Neural progenitor cell (in vitro differentiated cells): ENCODE results near the gene TDRKH. TPM values are rescaled to one million over a fixed set of nuclear protein-coding genes. Genes with fewer than 3 reads are reported as not detected.

ENCODE experiments used
- DNase-seq: peaks from one replicate; pipeline ENCODE4 v3.0.0-alpha.2; 2016; ENCODE audit warnings: low spot score
- H2AFZ ChIP-seq: fragments of 200-600 bp; sonication (generic); replicated peaks from 2 replicates; pipeline ENCODE4 v1.6.1; 2016; ENCODE audit warnings: antibody characterized with exemption
- H3F3A ChIP-seq: fragments of 200-600 bp; sonication (generic); 2 replicates; pipeline ENCODE4 v1.6.1; 2016; ENCODE audit warnings: antibody characterized with exemption, low read depth
- H3K27ac ChIP-seq: fragments of 200-600 bp; sonication (generic); 2 replicates; pipeline ENCODE4 v1.5.1; 2016; ENCODE audit warnings: mild to moderate bottlenecking
- H3K27me3 ChIP-seq: fragments of 200-600 bp; sonication (generic); 2 replicates; pipeline ENCODE4 v1.6.1; 2016; ENCODE audit warnings: mild to moderate bottlenecking, moderate library complexity
- H3K36me3 ChIP-seq: fragments of 200-600 bp; sonication (generic); 2 replicates; pipeline ENCODE4 v1.5.1; 2016
- H3K4me1 ChIP-seq: fragments of 200-600 bp; sonication (generic); 2 replicates; pipeline ENCODE4 v1.6.1; 2016; ENCODE audit warnings: mixed run types
- H3K4me2 ChIP-seq: fragments of 200-600 bp; sonication (generic); 2 replicates; pipeline ENCODE4 v1.6.1; 2016
- H3K4me3 ChIP-seq: fragments of 200-600 bp; sonication (generic); 2 replicates; pipeline ENCODE4 v1.5.1; 2016
- H3K79me2 ChIP-seq: fragments of 200-600 bp; sonication (generic); 2 replicates; pipeline ENCODE4 v1.6.1; 2016; ENCODE audit warnings: low read depth
- H3K9ac ChIP-seq: fragments of 200-600 bp; sonication (generic); 2 replicates; pipeline ENCODE4 v1.6.1; 2016
- H3K9me3 ChIP-seq: fragments of 200-600 bp; sonication (generic); 2 replicates; pipeline ENCODE4 v1.5.1; 2016; ENCODE audit warnings: low read depth
- H4K20me1 ChIP-seq: fragments of 200-600 bp; sonication (generic); 2 replicates; pipeline ENCODE4 v1.6.1; 2016; ENCODE audit warnings: low read depth
- H3K27ac Mint-ChIP-seq: 3 replicates; pipeline ENCODE4 v1.8.0; 2021; ENCODE audit warnings: mixed read lengths
- H3K27me3 Mint-ChIP-seq: 2 replicates; pipeline ENCODE4 v1.8.0; 2022; ENCODE audit warnings: low read depth, mild to moderate bottlenecking, inconsistent platforms, moderate library complexity, mixed read lengths; ENCODE audit not compliant: insufficient read depth
- H3K36me3 Mint-ChIP-seq: 3 replicates; pipeline ENCODE4 v1.8.0; 2021; ENCODE audit warnings: mixed read lengths
- H3K4me1 Mint-ChIP-seq: 3 replicates; pipeline ENCODE4 v1.8.0; 2021; ENCODE audit warnings: mixed read lengths
- H3K4me3 Mint-ChIP-seq: 3 replicates; pipeline ENCODE4 v1.8.0; 2021; ENCODE audit warnings: mild to moderate bottlenecking, moderate library complexity, mixed read lengths
- H3K9me3 Mint-ChIP-seq: 3 replicates; pipeline ENCODE4 v1.8.0; 2020; ENCODE audit warnings: mixed read lengths
- CTCF ChIP-seq: fragments of 200-600 bp; sonication (generic); IDR thresholded peaks from 2 replicates; pipeline ENCODE4 v1.5.1; 2017; ENCODE audit warnings: antibody characterized with exemption, mild to moderate bottlenecking
- EZH2 ChIP-seq: fragments of 200-600 bp; sonication (generic); IDR thresholded peaks from 2 replicates; pipeline ENCODE4 v1.6.1; 2017; ENCODE audit warnings: antibody characterized with exemption, mild to moderate bottlenecking, moderate library complexity
- EZH2phosphoT487 ChIP-seq: fragments of 200-600 bp; sonication (generic); IDR thresholded peaks from 2 replicates; pipeline ENCODE4 v1.6.1; 2017; ENCODE audit warnings: antibody characterized with exemption
- total RNA-seq: library from RNA; depleted of rRNA; stranded (reverse); fragments of >200 nt; gene quantifications from 2 replicates; pipeline ENCODE4 v1.2.3, GENCODE V29; 2015; ENCODE audit warnings: low replicate concordance

TDRKH gene
- total RNA-seq, 1 donor from 2014 or later: 26.3 TPM

- H3K27ac ChIP-seq: no peak overlapping the region
These were observed 48.2 kb upstream of the TDRKH start for GRCh38 chr1:151838222-151839081.

GRCh38 chr1:151837884-151838221, 47.6 kb upstream of the TDRKH start:
- H3K4me1 Mint-ChIP-seq: peaks cover 23% of the 10 kb centered on the region
- no peaks in the 10 kb centered on the region for H4K20me1 ChIP-seq
- no peaks in the 10 kb centered on the region for H3K36me3 Mint-ChIP-seq
- no peak overlapping the region for H3K27ac Mint-ChIP-seq
- no peak overlapping the region for H3K27ac ChIP-seq
- no peaks in the 10 kb centered on the region for H3K79me2 ChIP-seq
- H3K4me3 Mint-ChIP-seq: peak overlapping the region; percentile 79
- peak overlapping the region; percentile 49 for H3K4me3 ChIP-seq
- H3K9me3 ChIP-seq: no peaks in the 10 kb centered on the region
- no peak for DNase-seq
- peaks cover 50% of the 10 kb centered on the region for H3K27me3 Mint-ChIP-seq
- TF ChIP-seq EZH2: no peak
- TF ChIP-seq EZH2phosphoT487: peak; percentile 15
- peak overlapping the region; percentile 65 for H3K4me2 ChIP-seq
- peaks cover 55% of the 10 kb centered on the region for H3K27me3 ChIP-seq
- no peak overlapping the region for H3K9ac ChIP-seq
- peaks cover 18% of the 10 kb centered on the region for H3F3A ChIP-seq
- H2AFZ ChIP-seq: peak overlapping the region; percentile 84
- peaks cover 7% of the 10 kb centered on the region for H3K4me1 ChIP-seq
- H3K9me3 Mint-ChIP-seq: peaks cover 6% of the 10 kb centered on the region
- no peaks in the 10 kb centered on the region for H3K36me3 ChIP-seq

More at GRCh38 chr1:151838222-151839081, 48.2 kb upstream of the TDRKH start:
- H4K20me1 ChIP-seq: no peaks in the 10 kb centered on the region
- no peaks in the 10 kb centered on the region for H3K79me2 ChIP-seq
- peaks cover 18% of the 10 kb centered on the region for H3F3A ChIP-seq
- H3K36me3 ChIP-seq: no peaks in the 10 kb centered on the region
- H3K4me2 ChIP-seq: peak overlapping the region; percentile 65
- Mint-ChIP-seq H3K9me3 (peaks cover 6% of the 10 kb centered on the region), H3K4me3 (peak overlapping the region; percentile 81), H3K27me3 (peaks cover 48% of the 10 kb centered on the region), H3K27ac (no peak overlapping the region), H3K4me1 (peaks cover 23% of the 10 kb centered on the region), H3K36me3 (no peaks in the 10 kb centered on the region)
- no peaks in the 10 kb centered on the region for H3K9me3 ChIP-seq
- H3K4me3 ChIP-seq: peak overlapping the region; percentile 49
- TF ChIP-seq EZH2phosphoT487 (peak; percentile 87), CTCF (no peak), EZH2 (peak; percentile 74)
- peak; percentile 58 for DNase-seq
- H3K9ac ChIP-seq: no peak overlapping the region
- peak overlapping the region; percentile 84 for H2AFZ ChIP-seq
- H3K27me3 ChIP-seq: peaks cover 55% of the 10 kb centered on the region
- H3K4me1 ChIP-seq: peaks cover 7% of the 10 kb centered on the region

- peaks cover 23% of the 10 kb centered on the region for H3K4me1 Mint-ChIP-seq
- peaks cover 18% of the 10 kb centered on the region for H3F3A ChIP-seq
- no peak overlapping the region for H3K4me2 ChIP-seq
- peak overlapping the region; percentile 79 for H3K4me3 Mint-ChIP-seq
- peaks cover 52% of the 10 kb centered on the region for H3K27me3 Mint-ChIP-seq
- peaks cover 55% of the 10 kb centered on the region for H3K27me3 ChIP-seq
- H3K9me3 ChIP-seq: no peaks in the 10 kb centered on the region
- H2AFZ ChIP-seq: no peak overlapping the region
- no peak for DNase-seq
- no peak overlapping the region for H3K27ac ChIP-seq
- H3K36me3 ChIP-seq: no peaks in the 10 kb centered on the region
- no peaks in the 10 kb centered on the region for H3K36me3 Mint-ChIP-seq
- H3K79me2 ChIP-seq: no peaks in the 10 kb centered on the region
- no peak overlapping the region for H3K9ac ChIP-seq
- peaks cover 6% of the 10 kb centered on the region for H3K9me3 Mint-ChIP-seq
- no peaks in the 10 kb centered on the region for H4K20me1 ChIP-seq
- H3K4me3 ChIP-seq: no peak overlapping the region
- peaks cover 7% of the 10 kb centered on the region for H3K4me1 ChIP-seq
- no peak overlapping the region for H3K27ac Mint-ChIP-seq
- TF ChIP-seq EZH2 (no peak), CTCF (no peak), EZH2phosphoT487 (no peak)
These were observed 46.9 kb upstream of the TDRKH start for GRCh38 chr1:151837197-151837596.

- H3K9me3 ChIP-seq: no peaks in the 10 kb centered on the region
- no peak for DNase-seq
- peaks cover 46% of the 10 kb centered on the region for H3K27me3 Mint-ChIP-seq
- no peaks in the 10 kb centered on the region for H3K36me3 Mint-ChIP-seq
- H3K9me3 Mint-ChIP-seq: peaks cover 6% of the 10 kb centered on the region
- TF ChIP-seq EZH2phosphoT487: no peak
- TF ChIP-seq CTCF: no peak
- TF ChIP-seq EZH2: no peak
- no peak overlapping the region for H3K4me3 Mint-ChIP-seq
- H3K4me2 ChIP-seq: no peak overlapping the region
- no peak overlapping the region for H3K27ac Mint-ChIP-seq
- H3K4me1 Mint-ChIP-seq: peaks cover 16% of the 10 kb centered on the region
- H3K4me1 ChIP-seq: peaks cover 7% of the 10 kb centered on the region
- H2AFZ ChIP-seq: no peak overlapping the region
- H4K20me1 ChIP-seq: no peaks in the 10 kb centered on the region
- H3F3A ChIP-seq: peaks cover 18% of the 10 kb centered on the region
- peaks cover 48% of the 10 kb centered on the region for H3K27me3 ChIP-seq
- H3K36me3 ChIP-seq: no peaks in the 10 kb centered on the region
- H3K27ac ChIP-seq: no peak overlapping the region
- H3K79me2 ChIP-seq: no peaks in the 10 kb centered on the region
- no peak overlapping the region for H3K4me3 ChIP-seq
- H3K9ac ChIP-seq: no peak overlapping the region
These were observed 45.3 kb upstream of the TDRKH start for GRCh38 chr1:151835596-151835995.
